ENCODE data around the gene TFAP2A.

Gene TFAP2A

DNA sequence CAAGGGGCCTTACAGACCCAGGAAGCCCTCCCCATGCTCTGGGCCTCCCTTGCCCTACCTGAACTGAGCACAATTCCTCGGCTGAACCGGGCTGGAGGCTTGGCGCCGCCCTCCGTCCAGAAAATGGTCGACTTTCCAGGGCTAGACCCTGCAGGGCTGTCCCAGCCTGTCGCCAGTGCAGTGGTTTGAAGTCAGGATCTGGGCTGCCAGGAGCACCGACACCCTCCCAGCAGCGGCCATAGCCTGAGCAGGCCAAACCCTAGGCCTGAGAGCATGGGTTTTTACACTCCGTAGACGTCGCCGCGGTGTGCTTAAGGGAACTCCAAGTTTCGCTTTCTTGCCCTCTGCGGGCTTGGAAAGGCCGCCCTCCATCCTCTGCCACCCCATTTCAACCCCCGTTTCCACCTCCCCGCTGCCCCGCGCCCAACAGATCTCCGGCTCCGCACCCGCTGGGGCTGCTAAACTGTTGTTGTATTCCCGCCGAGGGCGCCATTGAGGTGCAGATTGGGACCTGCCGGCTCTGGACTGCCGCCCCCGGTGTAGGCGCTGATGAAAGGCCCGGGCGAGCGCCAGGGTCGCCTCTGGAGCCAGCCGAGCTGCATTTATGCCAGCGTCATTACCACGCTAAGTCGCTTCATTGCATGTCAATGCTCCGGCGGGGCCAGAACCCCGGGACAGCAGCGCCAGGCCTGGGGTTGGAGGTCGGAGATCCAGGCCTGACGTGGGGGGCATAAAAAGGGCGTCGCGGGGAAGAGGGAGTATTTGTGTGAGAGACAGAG is 2.2 kb upstream of the TFAP2A start:
- TF ChIP-seq, protein P1, sequence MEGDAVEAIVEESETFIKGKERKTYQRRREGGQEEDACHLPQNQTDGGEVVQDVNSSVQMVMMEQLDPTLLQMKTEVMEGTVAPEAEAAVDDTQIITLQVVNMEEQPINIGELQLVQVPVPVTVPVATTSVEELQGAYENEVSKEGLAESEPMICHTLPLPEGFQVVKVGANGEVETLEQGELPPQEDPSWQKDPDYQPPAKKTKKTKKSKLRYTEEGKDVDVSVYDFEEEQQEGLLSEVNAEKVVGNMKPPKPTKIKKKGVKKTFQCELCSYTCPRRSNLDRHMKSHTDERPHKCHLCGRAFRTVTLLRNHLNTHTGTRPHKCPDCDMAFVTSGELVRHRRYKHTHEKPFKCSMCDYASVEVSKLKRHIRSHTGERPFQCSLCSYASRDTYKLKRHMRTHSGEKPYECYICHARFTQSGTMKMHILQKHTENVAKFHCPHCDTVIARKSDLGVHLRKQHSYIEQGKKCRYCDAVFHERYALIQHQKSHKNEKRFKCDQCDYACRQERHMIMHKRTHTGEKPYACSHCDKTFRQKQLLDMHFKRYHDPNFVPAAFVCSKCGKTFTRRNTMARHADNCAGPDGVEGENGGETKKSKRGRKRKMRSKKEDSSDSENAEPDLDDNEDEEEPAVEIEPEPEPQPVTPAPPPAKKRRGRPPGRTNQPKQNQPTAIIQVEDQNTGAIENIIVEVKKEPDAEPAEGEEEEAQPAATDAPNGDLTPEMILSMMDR (IDR thresholded peaks at IDR 0.05; ENCODE audit: low read depth, low read length), result no peak
- DNase-seq (ENCODE audit: extremely low read depth, low read depth), result no peak

DNA sequence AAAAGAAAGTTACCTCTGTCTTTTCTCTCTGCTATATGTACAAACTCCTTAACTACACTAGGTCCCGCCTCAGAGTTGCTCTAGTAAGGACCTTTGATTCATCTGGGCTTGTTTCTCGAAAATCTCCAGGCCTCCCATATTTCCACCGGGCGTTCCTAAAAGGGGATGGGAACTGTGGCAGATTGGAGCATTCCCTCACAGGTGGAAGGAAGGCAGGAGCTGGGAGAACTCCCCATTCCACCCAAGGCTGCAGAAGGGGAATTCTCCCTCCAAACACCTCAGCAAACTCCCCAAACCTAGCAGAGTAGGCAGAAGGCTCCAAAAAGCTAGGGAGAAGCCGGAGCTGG is 1.6 kb upstream of the TFAP2A start:
- no peak for DNase-seq (ENCODE audit: extremely low read depth, low read depth)
- TF ChIP-seq, protein P1 (IDR thresholded peaks at IDR 0.05; ENCODE audit: low read depth, low read length), result no peak

DNA sequence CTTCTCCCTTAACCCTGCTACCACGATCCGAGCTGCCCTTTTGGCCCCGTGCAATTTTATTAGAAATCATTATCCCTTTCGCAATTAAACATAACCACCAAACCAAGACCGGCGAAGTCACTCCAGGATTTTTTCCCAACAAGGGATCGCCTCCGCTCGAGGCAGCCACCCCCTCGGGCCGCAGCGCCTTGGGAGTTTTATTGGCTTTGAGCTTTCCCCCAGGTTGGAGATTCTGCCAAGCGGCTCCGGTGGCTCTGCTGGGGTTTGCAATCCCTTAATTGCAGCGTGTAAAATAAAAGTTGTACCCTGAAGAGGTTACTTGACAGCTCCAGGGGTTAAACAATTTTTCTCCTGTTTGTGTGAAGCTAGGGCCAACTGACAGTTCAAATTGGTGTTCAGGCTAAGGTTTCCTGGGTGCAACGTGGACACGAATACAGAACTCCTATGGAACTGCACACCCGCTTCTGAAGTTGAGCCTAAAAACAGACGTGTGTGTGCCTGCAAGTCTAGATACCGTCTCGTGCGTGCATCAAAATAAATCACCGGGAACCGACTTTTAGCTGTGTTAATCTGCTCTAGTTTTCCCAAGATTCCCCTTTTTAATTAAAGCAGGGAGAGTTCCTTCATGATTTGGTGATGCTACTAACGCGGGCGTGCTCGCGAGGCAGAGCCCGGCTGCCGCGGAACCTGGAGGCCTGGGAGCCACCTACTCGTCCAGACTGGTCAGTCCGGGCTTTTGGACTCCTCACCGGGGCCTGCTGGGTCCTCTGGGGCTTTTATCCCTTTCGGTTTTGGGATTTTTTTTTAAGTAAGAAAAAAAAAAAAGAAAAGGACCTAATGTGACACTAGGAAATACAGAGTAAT is 975 bp upstream of the TFAP2A start:
- DNase-seq (ENCODE audit: extremely low read depth, low read depth), result no peak
- TF ChIP-seq, protein P1 (IDR thresholded peaks at IDR 0.05; ENCODE audit: low read depth, low read length), result no peak

DNA sequence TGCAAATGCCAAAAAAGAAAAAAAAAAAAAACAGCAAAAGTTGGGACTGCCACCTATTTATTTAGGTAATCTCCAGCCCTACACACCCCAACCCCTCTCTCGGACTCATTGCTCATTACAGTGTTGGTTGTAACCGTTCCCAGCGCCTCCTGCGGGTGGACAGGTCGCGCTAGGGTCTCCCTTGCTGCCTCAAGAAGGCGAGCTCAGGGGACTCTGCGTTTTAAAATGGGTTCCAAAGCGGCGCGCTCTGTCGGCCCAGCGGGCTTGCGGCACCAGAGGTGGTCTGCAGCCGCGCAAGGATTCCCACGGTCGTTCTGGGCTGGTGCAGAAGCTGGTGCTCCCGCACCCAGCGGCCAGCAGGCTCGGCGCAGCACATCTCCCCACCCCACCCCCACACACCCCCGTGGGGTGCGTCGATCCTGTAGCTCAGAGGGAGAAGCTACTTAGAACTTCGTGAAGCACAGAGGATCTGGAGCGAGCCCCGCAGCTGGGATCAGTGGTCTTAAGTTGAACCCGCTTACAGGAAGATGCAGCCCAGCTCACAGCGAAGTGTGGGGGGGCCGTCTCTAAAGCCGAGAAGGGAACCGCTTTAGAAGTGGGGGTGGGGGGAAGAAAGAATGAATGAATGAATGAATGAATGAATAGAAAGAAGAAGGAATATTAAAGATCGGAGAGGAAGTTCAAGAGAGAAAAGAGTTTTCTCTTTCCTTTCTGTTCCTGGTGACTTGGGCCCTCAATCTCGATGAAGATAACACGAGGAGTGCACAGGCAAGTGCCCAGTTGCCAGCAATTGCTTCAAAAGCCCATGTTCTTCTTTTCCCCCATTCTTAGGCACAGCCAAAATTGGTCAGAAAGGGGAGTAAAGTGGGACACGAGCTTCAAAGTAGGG is 780 bp downstream of the TFAP2A start:
- TF ChIP-seq, protein P1 (IDR thresholded peaks at IDR 0.05; ENCODE audit: low read depth, low read length), result peak; percentile 49
- DNase-seq (ENCODE audit: extremely low read depth, low read depth), result no peak

DNA sequence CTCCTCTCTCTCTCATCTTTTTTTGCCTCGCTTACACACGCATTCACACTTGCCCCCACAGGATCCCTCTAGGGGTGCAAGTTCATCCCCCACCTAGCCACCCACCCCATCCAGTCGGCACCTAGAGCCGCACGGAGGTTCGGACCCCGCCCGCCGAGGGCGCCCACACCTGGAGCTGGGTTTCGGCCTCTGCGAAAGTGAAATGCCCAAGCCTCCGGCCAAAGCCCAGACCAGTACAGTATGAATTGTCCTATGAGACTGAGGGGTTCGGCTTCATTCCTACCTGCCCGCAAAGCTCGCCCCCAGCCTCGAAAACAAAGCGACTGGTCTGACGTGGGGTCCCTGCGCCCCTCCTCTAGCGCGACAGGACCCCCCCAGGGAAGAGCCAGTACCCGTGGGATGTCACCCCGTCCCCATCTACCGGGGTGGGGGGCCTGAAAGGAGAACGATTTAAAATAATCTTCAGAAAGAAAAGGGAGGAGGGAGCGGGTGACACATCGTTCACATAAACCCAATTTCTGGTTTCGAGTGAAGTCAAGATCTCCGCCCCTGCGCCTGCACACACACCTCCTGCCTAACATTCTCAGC is 1.5 kb downstream of the TFAP2A start:
- DNase-seq (ENCODE audit: extremely low read depth, low read depth), result no peak

DNA sequence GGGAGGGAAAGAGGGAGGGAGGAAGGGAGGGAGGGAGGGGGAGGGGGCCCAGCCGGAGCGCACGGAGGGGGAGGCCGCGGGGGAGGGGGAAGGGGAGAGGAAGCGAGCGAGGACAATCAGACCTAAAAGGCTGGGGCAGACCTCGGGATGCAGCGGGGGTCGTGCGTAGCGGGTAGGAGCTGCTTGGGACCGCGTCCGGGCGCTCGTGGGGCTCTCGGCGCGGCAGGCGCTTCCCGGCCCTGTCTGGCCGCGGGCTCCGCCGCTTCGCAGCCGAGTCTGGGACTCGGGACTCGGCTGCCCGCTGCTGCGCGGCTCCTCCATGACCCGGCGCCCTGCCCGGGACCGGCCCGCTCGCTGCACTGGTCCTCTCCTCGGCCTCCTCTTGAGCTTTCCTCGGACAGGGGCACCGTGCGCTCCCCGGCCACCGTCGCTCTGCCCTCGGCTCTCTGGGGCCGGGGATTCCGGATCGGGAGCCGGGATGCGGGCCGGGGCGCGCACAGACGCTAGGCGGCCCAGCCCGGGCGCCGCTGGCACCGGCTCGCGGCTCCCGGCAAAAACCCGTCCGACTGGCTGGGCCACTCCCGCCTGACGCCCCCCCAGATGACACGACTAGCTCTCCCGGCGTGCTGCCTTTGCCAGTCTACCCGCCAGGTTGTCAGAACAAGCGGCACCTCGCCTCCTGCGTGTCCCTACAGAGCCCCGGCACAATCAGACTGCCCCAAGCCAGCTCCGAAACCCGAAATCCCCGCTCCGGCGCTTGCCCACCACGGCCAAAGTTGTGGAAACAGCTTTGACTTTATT is 2.2 kb downstream of the TFAP2A start:
- DNase-seq (ENCODE audit: extremely low read depth, low read depth), result no peak
- TF ChIP-seq, protein P1 (IDR thresholded peaks at IDR 0.05; ENCODE audit: low read depth, low read length), result no peak

More for the DNA sequence above, 1.5 kb downstream of the TFAP2A start:
- TF ChIP-seq, protein P1 (IDR thresholded peaks at IDR 0.05; ENCODE audit: low read depth, low read length), result no peak

All from AG09319 (cell line).